Kidney tubule cell (primary cell): ENCODE measurements around the gene EPC2.
"Not testable (repeated sequence)": the region's sequence is repeated elsewhere in the genome, so short reads cannot be mapped to it uniquely, and the experiment has no call there.

Experiments used
- DNase-seq: peaks from one replicate; pipeline ENCODE4 v3.0.0-alpha.2; 2018; ENCODE audit warnings: low spot score

Gene EPC2

GRCh38 chr2:148640767-148641166, 3.8 kb upstream of the EPC2 start:
- DNase-seq = no peak

GRCh38 chr2:148642112-148642744, 2.3 kb upstream of the EPC2 start:
- no peak for DNase-seq

GRCh38 chr2:148642891-148643416, 1.6 kb upstream of the EPC2 start:
- DNase-seq = peak; percentile 49

GRCh38 chr2:148643421-148643820, 1.1 kb upstream of the EPC2 start:
- no peak for DNase-seq

- DNase-seq = peak; percentile 92
Measured at GRCh38 chr2:148644883-148645538, 460 bp downstream of the EPC2 start.

GRCh38 chr2:148645539-148646230, 1.1 kb downstream of the EPC2 start:
- DNase-seq = peak; percentile 91

- DNase-seq = no peak
Measured at GRCh38 chr2:148646231-148646559, 1.6 kb downstream of the EPC2 start.

- not testable (repeated sequence) for DNase-seq
Measured at GRCh38 chr2:148647711-148648110, 3.2 kb downstream of the EPC2 start.

- no peak for DNase-seq
Measured at GRCh38 chr2:148649936-148650335, 5.4 kb downstream of the EPC2 start.

GRCh38 chr2:148650881-148651280, 6.3 kb downstream of the EPC2 start:
- no peak for DNase-seq

GRCh38 chr2:148651972-148652371, 7.4 kb downstream of the EPC2 start:
- DNase-seq = no peak

- no peak for DNase-seq
Measured at GRCh38 chr2:148653437-148653836, 8.9 kb downstream of the EPC2 start.

GRCh38 chr2:148654435-148654834, 9.9 kb downstream of the EPC2 start:
- DNase-seq = no peak

- no peak for DNase-seq
Measured at GRCh38 chr2:148656516-148656915, 12.0 kb downstream of the EPC2 start.

GRCh38 chr2:148658807-148659722, 14.5 kb downstream of the EPC2 start:
- DNase-seq = peak; percentile 75

GRCh38 chr2:148660999-148661398, 16.4 kb downstream of the EPC2 start:
- no peak for DNase-seq

- not testable (repeated sequence) for DNase-seq
Measured at GRCh38 chr2:148662332-148662731, 17.8 kb downstream of the EPC2 start.

GRCh38 chr2:148664229-148664628, 19.7 kb downstream of the EPC2 start:
- no peak for DNase-seq

GRCh38 chr2:148666555-148666954, 22.0 kb downstream of the EPC2 start:
- no peak for DNase-seq

- no peak for DNase-seq
Measured at GRCh38 chr2:148667113-148667836, 22.7 kb downstream of the EPC2 start.

- peak; percentile 57 for DNase-seq
Measured at GRCh38 chr2:148670773-148671172, 26.2 kb downstream of the EPC2 start.
